8988T (cell line): ENCODE measurements around the gene MYF5.
"Not testable (repeated sequence)": the region's sequence is repeated elsewhere in the genome, so short reads cannot be mapped to it uniquely, and the experiment has no call there.

Source experiments
- DNase-seq: peaks from one replicate; pipeline ENCODE4 v3.0.0; 2011

The MYF5 gene

DNA sequence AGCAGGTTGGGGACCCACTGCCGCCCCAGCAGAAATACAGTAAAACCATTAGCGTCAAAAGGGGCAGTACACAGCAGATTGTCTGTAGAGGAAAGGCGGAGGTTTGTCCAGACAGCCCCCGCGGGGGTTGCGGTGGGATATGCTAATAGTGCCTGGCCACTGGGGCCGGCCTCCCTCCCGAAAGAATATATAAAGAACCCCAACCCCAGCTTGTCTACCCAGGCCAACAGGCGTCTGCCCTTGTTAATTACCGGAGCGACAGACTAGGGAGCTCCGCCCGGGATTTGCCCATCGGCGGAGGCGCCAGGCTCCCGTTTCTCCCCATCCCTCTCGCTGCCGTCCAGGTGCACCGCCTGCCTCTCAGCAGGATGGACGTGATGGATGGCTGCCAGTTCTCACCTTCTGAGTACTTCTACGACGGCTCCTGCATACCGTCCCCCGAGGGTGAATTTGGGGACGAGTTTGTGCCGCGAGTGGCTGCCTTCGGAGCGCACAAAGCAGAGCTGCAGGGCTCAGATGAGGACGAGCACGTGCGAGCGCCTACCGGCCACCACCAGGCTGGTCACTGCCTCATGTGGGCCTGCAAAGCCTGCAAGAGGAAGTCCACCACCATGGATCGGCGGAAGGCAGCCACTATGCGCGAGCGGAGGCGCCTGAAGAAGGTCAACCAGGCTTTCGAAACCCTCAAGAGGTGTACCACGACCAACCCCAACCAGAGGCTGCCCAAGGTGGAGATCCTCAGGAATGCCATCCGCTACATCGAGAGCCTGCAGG lies at the start of gene MYF5:
TSS of gene MYF5 (plus strand) at position 217 of the 774 bp plus-strand sequence. CDS start at position 369, 152 bp downstream.
- no peak for DNase-seq

DNA sequence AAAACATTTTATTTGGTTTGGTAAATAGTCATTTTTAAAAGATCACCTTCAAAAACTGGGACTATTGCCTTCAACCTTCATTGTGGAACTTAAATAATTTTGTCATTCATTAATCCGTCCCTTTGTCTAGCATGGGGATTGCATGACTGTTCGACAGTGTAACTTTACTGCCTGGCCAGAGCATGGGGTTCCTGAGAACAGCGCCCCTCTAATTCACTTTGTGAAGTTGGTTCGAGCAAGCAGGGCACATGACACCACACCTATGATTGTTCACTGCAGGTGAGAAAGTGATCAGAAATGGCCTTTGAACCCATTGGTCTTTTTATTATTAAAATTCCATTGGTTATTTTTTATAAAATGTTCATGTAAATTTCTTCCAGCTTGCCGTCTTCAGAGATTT lies 46.5 kb upstream of the MYF5 start:
- DNase-seq: no peak

DNA sequence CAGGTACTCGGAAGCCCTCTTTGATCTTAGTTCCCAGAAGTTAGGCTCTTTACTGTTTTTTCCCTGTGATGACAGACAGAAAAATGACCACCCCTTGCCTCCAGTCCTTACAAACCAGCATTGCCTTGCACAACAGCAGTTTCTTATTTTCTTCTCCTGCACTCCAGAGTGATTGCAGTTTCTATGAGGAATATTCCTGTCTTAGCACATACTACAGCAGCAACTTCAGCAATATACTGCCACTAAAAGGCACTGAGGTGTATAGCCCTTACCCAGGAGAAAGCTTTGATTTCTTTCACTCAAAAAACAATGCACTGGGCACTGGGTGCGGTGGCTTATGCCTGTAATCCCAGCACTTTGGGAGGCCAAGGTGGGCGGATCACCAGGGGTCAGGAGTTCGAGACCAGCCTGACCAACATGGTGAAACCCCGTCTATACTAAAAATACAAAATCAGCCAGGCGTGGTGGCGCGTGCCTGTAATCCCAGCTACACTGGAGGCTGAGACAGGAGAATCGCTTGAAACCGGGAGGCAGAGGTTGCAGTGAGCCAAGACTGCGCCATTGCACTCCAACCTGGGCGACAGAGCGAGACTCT lies 40.6 kb upstream of the MYF5 start:
- not testable (repeated sequence) for DNase-seq

DNA sequence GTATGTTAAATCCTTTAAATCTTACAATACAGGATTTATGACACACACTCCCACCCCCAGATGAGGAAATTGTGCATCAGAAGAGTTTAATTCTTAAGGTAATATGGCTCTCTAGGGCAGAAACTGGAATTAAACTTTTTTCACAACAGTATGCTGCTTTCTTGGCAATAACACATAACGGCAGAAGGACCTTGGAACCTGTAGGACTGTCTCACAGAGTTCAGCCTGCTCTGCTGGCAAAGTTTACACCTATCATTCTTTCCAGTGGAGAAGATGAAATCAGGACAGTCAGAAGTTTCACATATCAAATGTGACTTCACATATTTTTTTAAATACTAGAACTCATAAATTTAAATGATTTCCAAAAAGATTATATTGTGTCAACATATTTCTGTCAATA lies 39.9 kb upstream of the MYF5 start:
- no peak for DNase-seq

DNA sequence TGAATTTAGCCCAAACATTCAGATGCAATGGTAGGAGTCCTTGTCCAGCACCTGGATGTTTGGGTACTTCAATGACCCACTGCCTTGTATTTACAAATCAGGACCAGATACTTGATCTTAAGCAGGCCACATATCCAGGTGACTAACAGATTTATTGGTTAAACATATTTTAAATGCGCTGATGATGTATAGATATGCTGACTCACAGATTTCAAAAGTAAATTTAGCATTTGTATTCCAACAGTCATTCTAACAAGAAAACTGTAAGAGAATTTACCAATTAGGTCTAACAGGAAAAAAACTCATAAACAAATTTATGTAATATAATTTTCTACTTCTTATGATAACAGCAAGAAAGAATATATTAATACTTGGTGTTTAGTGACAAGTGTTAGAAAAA lies 38.7 kb upstream of the MYF5 start:
- DNase-seq: no peak

DNA sequence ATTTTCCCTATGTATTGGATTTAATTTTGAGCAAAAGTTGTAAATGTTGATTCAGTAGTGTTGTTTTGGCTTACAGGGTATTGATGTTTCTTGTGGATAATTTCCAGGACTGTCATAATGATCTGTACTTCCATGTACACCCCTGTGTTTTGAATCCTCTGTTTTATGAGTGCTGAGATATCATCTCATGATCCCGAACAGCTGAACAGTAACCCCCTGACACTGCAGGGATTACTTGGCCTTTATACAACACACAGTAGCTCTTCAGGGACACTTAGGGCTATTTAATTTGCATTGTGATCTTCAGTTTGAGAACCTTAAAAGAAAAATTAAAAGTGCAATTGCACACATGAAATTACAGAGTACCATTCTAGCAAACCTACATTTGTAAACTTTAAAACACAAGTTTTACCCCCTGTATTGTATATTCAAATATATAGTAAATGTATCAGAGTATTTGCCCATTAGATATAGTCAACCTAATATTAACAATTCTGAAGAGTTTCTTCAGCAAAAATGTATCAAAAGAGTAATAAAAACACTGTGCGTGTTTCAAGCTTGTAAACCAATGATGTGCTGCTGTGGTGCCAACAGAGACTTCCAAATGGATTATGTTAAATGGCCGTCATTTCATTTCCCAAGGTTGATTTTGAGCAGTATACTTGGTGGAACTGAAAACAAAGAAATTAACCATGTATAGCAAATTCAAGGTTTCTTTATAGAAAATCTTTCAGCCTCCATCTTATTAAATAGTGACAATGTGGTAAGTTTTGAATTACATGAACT lies 37.2 kb upstream of the MYF5 start:
- DNase-seq: no peak

DNA sequence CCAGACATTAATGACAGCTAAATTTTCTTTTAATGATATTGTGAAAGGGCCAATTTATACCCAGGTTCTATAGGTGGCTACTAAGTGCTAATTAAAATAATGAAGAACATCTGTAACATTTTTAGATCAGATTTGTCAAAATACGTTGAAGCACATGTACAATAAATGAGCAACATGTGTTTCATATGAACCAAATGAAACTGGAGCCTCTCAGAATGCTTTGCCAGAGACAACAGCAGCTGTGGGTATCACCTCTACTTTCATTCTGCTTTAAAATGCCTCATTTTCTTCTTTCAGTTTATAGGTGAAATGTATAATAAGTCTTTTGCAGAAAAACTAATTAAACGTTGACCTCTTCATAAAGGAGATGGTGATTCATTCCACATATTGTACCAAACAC lies 35.4 kb upstream of the MYF5 start:
- no peak for DNase-seq

DNA sequence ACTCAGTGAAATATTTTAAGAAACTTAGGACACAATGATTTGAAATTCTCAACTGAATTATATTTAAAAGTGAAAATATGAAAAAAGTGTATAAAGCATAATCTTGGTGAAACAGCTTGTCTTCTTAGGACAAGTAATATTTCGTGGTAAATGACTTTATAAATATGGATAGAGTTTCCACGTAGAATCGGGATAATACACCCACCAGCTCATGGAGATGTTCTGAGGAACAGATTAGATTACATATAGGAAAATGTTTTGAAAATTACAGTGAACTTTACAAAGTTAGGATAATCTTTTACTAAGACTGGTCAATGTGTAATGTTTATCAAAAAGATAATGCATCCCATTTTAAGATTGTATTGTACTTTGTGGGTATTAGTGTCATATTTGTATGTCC lies 34.9 kb upstream of the MYF5 start:
- DNase-seq: no peak

DNA sequence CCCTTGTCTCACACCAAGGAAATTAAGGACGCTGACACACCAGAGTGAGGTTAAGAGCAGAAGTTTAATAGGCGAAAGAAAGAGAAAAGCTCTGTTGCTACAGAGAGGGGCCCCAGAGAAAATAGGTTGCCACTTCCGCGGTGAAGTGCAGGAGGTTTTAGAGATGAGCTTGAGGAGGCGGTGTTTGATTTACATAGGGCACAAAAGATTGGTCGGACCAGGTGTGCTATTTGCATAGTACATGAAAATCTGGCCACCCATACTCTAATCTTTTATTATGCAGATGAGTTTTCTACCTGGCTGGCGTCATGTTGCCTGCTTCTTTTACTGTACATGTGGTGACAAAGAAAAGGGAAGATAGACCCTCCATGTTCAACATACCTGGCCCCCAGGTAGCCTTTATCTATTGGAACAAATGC lies 32.6 kb upstream of the MYF5 start:
- no peak for DNase-seq

DNA sequence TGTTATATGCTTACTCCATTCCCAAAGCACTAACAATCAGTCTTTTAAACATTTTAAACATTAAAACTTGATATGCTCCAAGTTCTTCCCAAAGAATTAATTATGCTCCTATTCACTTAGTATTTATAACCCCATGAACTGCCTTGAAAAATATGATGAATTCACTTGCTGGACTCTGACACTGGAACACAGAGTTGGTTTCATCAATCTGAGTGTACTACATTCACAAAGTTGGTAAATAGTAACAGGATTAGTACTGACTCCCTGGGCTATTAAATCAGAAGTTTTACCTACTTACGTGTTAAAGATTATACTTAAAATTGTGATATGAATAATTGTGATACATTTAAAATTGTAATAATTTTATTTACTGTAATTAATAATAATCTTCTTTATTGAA lies 26.6 kb upstream of the MYF5 start:
- DNase-seq: no peak

DNA sequence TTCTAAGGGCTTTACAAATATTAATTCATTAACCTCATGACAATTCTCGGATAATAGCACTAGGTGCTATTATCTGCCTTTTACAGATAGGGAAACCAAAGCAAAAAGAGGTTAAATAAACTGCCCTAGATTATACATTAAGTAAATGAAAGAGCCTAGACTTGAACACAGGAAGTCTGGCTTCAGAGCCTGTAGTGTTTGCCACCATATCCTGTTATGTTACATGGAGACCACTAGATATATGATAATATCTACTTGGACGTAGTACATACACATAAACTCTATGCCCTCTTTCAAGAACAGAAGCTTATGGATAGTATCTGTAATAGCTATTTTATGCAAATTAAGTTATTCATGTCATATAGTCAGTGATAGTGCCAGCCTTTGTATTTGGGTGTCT lies 26.2 kb upstream of the MYF5 start:
- DNase-seq: no peak

DNA sequence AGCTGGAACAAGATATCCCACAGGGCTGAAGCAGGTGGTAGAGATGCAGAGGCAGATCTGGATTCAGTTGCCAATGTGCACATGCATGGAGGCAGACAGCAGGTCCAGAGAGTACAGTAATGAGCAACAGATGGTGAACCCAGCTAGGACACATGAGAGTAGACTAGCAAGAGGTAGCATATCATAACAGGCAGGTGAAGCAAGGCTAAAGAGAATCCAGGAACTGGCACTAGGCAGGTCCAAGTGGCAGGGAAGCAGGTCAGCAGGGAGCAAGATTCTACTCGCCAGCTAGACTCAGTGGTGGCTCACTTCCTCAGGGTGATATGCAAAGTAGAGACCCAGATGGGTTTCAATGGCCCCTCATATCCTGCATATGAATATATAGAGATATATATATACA lies 24.6 kb upstream of the MYF5 start:
- no peak for DNase-seq

DNA sequence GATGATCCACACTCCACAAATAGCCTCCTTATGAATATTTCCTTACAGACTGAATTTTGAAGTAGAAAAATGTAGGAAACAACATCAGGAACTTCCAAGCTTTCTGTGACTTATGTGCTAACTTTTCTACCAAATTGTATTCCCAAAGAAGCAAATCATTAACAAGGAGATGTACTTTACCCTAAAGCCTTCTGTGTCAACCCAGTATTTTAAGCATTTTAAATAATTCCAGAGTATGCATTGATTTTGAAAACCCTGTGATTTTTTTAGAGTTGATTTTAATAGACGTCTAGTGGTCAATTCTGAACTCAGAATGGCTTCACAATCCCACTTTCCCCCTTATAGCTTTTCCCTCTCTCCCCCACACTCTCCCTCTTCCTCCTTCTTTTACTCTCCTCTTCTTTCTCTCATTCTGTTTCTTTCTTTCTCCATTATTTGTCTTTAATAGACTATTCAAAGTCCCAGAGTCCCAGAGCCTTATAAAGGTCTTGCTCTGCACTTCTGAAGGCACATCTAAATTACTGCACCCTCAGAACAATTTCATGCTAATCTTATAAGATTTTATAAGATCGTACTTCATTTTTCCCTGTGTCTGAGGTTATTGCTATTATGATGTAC lies 19.3 kb upstream of the MYF5 start:
- DNase-seq: no peak

DNA sequence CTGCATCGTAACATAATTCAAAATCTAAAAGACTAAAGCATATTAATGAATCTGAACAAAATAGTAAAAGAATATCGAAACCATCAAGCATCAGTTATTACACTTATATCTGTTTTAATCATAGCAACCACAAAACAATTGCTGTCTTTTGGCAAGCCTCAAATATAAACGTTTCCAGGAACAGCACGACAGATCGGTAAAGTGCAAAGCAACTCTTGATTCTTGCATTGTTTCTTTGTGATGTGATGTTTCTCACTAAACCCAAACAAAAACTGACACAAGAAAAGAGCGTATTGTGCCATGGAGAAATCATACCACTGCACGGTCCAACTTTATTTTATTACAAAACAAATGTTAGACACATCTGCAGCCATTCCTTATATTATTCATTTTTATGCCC lies 18.5 kb upstream of the MYF5 start:
- DNase-seq: no peak

DNA sequence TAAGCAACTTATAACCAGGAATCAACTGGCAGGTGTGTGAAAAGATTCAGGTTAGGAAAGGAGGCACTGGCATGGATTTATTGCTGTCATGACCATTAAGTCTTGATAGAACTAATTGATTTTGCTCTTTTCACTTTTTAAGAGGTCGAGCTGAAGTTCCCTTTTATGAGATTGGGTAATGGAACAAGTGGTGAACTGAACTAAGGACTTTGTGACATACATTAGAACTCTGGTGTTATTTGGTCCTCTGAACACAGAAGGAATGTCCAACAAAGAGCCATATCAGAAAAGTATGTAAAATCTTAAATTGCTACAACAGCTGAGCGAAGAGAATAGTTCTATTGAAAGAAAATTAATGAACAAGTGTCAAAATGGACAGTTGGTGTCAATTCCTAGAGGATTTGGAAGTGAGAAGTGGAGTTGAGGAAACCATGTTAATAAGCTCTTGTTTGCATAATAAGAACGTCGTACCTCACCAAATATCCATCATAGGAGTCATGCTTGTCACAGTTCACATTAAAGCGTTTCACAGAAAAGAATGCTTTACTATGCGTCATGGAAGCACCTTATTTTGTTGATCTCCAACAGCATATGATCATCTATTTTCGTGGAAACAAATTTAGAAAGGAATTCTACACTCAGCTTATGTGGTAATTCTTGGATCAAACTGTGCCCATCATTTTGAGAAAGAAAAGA lies 17.7 kb upstream of the MYF5 start:
- no peak for DNase-seq

DNA sequence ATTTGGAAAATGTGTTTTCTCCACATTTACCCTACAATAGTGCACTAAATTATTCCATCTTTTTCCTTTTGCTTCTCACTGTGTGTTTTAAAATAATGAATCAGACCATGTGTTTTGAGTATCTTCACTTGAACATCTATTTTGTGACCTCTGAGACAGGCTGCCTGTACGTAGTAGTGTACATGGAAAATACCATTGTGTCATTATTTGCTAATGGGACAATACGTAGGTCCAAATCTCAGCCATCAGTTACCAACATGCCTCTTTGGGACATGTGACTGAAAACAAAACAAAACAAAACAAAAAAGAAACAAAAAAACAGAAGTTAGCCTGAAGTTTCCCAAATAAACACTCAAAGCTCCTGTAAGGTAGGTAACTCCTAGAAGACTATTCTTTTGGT lies 16.4 kb upstream of the MYF5 start:
- DNase-seq: no peak

DNA sequence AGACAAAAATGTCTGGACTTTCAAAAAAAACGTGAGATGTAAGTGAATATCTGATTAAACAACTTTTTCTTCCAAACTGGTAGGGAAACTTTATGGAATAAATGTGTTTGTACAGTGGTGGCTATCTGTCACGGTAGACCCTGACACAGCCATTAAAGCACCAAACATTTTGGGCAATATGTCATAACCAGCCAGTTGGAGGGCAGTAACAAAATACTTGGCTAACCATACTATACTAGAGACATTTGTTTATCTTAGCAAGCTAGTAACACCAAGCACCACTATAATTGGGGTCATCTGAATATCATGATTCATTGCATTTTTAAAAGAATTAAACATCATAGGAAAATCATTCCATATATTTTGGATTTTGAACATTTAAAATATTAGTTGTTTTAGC lies 15.3 kb upstream of the MYF5 start:
- no peak for DNase-seq

DNA sequence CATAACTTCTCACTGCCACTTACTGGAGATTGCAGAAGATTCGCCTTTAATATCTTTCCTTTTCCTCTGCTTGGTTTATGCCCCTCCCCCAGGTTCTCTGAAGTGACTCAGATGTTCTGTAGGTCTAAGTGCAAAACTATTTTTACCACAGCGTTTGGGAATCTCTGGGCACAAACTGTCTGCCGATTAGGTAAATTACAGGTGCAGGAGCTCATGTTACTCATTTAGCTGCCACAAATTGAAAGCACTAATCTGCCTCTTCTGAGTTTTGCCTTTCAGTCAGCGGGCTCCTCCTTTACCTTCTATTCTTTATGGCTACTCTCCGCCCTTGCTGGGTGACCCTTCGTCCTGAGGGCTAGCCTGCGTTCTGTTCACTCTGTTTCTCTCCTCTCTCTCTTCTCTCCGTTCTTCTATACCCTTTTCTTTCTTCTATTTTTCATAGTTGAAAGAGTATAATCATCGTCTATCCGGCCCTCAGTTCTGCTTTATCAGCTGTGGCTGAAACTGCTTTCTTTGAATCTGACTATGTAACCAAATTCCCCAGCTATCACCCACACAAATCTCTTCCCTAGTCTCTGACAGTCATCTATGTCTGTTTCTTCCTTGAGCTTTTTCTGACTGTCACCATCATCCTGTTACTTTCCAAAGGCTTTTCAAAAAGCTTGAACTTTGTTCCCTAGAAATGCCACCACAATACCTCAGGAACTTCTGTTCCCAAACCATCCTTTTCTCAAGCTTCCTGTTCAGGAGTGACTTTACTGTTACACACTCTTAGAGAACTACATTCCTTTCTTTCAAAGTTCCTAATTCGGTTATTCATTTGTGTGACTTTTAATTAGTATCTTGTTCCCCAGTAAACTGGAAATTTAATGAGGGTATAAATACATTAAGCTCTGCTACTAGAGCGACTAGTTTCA lies 13.6 kb upstream of the MYF5 start:
- no peak for DNase-seq

DNA sequence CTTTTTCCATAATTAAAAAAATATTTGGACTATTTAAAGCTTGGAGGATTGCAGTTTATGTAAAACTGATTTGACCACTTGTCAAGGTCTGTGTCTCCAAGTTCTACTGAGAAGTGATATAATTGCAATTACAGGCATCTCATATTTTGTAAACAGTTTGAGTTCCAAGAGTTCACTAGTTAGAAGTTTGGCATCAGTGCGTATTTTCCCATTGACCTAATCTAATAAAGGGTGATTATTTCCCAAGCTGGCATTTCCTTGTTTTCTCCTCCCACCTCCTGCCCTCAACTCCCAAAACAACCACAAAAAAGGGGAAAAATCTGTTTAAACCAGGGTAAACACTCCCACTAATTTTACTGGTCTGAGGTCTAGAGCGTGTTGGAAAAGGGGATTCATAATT lies 12.3 kb upstream of the MYF5 start:
- no peak for DNase-seq

DNA sequence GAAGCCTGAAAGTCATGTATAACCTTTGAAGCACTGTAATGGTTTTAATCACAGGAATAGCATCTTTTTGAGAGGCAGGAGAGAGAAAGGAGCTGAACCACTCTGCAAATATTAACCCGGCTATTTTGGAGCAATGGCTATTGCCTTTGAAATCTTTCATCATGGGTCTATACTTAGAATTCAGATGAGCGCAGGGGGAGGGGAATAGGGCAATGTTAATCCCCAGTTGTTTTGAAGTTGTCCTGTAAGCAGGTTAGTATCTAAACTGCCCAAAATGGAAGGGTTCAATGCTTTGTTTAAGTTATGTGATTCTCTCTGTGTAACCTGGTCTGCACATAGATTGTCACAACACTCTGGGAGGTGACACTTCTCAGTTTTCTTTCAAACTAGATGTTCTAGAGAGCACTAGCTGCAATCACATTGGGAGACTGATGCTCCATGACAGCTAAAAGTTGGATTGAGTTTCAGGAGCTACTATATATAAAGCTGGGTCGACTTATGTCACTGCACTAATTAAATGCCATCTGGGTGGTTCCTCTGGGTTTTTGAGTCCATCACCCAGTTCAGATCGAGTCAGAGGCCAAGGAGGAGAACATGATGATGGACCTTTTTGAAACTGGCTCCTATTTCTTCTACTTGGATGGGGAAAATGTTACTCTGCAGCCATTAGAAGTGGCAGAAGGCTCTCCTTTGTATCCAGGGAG lies 9.4 kb upstream of the MYF5 start, which contains the start of gene MYF6:
TSS of gene MYF6 (plus strand) at position 509 of the 704 bp plus-strand sequence. CDS start at position 595, 86 bp downstream.
- no peak for DNase-seq

DNA sequence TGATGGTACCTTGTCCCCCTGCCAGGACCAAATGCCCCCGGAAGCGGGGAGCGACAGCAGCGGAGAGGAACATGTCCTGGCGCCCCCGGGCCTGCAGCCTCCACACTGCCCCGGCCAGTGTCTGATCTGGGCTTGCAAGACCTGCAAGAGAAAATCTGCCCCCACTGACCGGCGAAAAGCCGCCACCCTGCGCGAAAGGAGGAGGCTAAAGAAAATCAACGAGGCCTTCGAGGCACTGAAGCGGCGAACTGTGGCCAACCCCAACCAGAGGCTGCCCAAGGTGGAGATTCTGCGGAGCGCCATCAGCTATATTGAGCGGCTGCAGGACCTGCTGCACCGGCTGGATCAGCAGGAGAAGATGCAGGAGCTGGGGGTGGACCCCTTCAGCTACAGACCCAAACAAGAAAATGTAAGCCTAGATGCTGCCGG lies 8.9 kb upstream of the MYF5 start:
- no peak for DNase-seq
